Suppressor macrophage treated with lipopolysaccharide for 1 hour (primary cell): ENCODE results near the gene MTUS2.

Source experiments
- DNase-seq, 3 donors: peaks; one replicate each; pipeline ENCODE4 v3.0.0-alpha.2; 2020 to 2022

The MTUS2 gene

DNA sequence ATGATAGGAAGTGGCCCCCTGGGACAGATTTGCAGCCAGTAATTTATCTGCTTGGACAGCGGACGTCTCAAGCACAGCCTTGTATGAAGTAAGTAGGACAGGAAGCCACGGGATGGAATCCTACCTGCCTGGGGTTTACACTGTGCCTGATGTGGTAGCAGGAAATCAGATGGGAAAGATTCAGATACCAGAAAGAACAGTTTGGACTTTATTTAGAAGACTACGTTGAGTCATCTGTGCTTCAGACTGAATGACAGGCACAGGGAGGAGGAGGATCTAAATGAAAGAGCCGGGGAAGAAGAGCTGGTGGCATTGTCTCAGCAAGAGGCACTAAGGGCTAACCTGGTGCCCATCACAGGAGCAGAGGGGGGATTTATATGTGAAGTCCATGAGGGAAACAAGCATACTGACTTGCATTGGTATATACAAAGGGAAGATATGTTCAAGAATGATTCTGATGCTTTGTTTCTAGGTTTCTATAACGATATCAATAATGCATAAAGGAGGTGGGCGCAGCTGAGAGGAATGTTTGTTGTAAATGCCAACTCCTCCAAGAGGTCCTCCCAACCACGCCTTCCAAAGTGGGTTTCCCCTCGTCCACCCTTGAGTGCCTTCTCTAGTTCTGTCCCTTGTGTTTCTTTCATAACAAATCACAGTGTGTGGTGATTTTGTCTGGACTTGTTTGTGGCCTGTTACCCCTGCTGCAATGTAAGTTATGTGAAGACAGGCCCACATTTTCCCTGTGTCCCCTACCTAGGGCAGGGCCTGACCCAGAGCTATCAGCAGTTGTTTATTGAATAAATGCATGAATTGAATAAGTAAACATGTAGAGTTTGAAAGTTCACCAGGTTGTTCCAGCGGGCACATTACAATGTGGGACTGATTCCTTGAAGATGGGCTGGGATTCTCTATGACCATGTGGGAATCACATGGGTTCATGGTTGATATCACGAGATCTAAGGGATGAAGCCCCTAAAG, 446.9 kb downstream of the MTUS2 start:
- no peak for DNase-seq

- DNase-seq = no peak
Measured at GRCh38 chr13:29270271-29270985, 450.3 kb downstream of the MTUS2 start.

DNA sequence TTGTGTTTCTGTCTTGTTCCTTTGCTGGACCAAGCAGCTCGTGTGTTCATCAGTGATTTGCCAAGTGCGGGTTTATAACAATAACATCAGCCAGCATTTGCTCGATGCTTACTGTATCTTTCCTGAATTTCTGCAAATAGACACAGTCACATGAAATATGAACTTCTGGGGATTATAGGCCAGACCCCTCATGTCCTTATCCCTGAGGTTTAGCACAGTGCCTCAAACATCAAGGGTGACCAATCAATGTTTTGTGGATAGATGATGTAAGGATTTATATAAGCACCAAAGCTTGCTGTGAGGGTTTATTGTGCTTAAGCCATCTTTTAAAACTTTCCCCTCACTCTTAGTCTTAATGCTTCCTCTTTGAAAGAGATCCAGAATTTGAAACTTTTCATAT, 451.5 kb downstream of the MTUS2 start:
- DNase-seq = no peak

GRCh38 chr13:29279356-29280254, 459.5 kb downstream of the MTUS2 start:
- DNase-seq = no peak

DNA sequence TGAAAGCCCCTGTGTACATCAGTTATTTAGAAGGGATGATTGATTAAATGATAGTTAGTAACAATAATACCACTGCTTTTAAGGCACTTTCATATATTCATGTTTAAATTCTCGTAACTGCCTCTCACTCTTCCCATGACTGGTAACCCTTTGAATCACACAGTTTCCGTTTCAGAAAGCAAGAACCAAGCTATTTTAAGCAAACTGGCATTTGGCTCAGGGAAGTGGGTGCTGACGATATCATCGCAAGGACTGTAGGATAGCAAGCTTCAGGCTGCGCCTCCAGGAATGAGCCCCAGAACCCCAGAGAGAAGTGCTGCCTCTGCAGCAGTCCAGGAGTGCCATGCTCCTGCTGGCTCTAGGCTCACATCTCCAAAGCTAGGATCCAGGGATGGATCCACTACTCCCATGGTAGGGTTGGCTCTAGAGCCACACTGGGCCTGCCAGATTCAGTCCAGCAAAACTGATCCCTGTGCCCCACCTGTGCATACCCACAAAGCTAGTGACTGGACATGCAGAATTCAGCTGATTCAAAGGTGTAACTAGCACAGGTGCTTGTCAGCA, 461.9 kb downstream of the MTUS2 start:
- DNase-seq = no peak

DNA sequence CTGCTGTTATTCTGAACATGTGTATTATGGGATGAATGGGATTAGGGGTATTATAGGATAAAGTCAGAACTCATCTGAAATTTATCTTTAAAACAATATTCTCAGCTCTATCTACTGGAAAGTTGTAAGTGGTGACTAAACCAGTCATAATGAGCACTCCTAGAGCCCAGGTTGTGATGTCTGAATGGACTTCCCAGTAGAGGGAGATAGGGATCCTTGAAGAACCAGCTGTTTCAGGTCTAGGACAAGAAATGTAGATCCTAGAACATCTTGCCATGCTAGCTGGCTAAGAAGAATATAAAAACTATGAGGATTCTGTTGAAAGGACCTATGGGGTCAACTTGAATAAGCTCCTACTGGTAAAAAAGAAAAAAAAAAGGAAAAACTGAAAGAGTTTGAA, 464.6 kb downstream of the MTUS2 start:
- DNase-seq = no peak

DNA sequence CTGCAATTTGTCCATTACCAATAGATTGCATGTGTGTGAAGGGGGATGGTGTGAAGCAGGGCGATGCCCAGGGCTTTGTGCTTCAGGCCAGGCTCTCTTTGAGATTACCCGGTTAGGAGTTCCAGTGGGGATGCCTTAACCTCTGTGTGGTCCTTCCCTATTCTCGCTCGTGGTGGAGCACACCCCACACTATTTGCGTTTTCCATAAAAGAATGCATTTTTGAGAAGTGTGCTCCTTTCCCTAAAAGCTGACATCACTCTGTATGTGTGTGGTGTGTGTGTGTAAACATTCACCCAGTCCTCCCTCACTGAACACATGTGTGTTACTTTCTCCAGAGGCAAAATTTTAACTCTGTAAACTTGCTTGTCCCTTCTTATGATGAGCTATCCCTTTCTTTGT, 467.1 kb downstream of the MTUS2 start:
- DNase-seq = no peak

GRCh38 chr13:29292045-29292444, 471.9 kb downstream of the MTUS2 start:
- no peak for DNase-seq

- no peak for DNase-seq
Measured at GRCh38 chr13:29294821-29295220, 474.7 kb downstream of the MTUS2 start.

- no peak for DNase-seq
Measured at GRCh38 chr13:29301027-29301426, 480.9 kb downstream of the MTUS2 start.

DNA sequence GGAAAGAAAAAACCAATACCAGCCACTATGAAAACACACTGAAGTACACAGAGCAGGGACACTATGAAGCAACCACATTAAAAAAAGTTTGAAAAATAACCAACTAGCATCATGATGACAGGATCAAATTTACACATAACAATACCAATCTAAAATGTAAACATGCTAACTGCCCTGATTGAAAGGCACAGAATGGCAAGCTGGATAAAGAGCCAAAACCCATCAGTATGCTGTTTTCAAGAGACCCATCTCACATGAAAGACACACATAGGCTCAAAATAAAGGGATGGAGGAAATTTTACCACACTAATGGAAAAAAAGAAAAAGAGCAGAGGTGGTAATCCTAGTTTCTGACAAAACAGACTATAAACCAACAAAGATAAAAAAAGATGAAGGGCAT, 484.0 kb downstream of the MTUS2 start:
- DNase-seq = no peak

DNA sequence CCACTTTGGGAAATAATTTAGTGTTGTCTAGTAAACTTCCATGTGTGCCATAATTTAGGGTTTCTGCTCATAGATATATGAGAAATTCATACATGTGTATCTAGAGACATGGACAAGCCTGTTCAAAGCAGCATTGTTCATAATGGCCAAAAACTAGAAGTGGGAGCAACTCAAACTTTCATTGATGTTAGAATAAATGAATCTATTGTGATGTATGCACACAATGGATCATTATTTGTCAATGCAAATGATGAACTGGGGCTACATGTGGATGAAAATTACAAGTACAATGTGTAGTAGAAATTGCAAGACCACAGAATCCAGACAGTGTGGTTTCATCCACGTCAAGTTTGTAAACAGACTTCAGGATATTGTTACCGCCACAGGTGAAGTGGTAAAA, 490.7 kb downstream of the MTUS2 start:
- no peak for DNase-seq

GRCh38 chr13:29315847-29316246, 495.7 kb downstream of the MTUS2 start:
- DNase-seq = no peak

- DNase-seq = no peak
Measured at GRCh38 chr13:29317828-29318227, 497.7 kb downstream of the MTUS2 start.

DNA sequence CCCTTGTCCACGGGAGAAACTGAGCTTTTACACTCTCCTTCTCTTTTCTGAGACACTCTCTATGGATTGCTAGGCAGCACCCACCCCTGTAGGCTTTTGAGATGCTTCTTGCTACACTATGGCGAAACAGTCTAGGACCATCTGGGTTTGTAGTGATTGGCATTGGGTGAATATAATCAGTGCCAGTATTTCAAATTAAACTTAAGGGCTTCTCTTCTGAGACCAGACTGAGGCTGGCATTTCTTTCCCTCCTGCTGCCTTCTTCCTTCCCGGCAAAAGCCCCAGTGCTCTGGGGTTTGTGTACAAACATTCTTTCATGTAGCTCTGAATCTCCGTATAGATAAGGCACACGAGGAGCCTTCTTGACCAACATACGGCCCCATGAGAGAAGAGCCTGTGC, 498.6 kb downstream of the MTUS2 start:
- DNase-seq = no peak

GRCh38 chr13:29319451-29319850, 499.3 kb downstream of the MTUS2 start:
- no peak for DNase-seq

- DNase-seq = no peak
Measured at GRCh38 chr13:29323954-29324353, 503.8 kb downstream of the MTUS2 start.

GRCh38 chr13:29324601-29325000, 504.5 kb downstream of the MTUS2 start:
- no peak for DNase-seq

GRCh38 chr13:29328501-29328900, 508.4 kb downstream of the MTUS2 start:
- DNase-seq = no peak

DNA sequence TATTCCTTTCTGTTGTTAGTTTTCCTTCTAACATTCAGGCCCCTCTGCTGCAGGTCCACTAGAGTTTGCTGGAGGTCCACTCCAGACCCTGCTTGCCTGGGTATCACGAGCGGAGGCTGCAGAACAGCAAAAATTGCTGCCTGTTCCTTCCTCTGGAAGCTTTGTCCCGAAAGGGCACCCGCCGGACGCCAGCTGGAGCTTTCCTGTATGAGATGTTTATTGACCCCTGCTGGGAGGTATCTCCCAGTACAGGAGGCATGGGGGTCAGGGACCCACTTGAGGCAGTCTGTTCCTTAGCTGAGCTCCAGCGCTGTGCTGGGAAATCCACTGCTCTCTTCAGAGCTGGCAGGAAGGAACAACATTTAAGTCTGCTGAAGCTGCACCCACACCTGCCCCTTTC, 516.2 kb downstream of the MTUS2 start:
- no peak for DNase-seq

DNA sequence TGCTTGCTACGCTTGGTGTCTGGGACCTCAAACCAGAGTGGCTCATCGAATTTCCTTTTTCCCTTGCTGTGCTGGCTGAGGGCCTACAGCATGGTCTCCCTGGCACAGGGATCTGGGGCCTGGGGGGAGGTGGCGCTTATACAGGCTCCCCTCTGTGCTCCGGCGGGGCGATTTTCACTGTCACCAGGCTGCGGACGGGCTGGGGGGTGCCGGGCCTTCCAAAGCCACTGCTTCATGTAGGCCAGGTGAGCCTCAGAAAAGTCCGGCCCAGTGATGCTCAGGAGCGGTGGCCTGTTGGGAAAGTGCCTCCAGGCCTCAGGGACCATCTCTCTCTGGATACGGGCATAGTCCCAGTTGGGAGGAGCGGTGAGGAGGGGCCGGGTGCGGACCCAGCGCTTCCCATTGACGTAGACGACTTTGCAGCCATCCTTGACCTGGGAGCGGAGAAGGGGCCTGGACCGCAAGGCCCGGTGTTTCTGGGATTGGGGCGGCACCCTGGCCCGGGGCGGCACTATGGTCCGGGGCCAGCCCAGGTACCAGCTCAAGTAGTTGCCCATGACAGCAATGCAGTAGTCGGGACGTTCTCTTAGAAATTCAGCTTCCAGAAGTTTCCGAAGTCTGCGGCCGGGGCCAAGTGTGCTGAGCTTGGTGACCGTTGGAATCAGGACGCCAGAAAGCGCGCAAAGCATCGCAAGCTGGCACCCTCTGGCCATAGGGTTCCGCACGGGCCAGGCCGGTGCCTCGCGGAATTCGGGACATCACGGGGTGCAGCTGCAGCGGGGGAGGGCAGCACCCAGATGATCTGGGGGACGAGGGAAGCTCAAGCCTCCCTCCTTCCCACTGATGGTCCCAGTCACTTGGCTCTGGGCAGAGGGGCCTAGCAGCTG, 519.5 kb downstream of the MTUS2 start:
- no peak for DNase-seq
